ENCODE measurements around the gene LILRB5. TPM values are rescaled to one million over a fixed set of nuclear protein-coding genes. Genes with fewer than 3 reads are reported as not detected.

Gene LILRB5
- total and polyA plus RNA-seq, 9 of the 15 experiments (the other 6 are each of a cell fraction or from before 2014, with no cell fraction given): not detected

- in situ Hi-C loops (cut with MboI): no loop called here
- peak; percentile 66 to 96 (median 74) for DNase-seq (ENCODE audit: extremely low read depth in 1 of 4, low spot score in 3 of 4)
- FAIRE-seq: peak; percentile 98
- Histone ChIP-seq H3K4me2 (ENCODE audit: insufficient read depth, low read length) (peak overlapping the region; percentile 62), H3K9ac (ENCODE audit: insufficient read depth in 1 of 2, low read depth in 2 of 2, low read length in 2 of 2) (peak overlapping the region; percentile 56 to 86), H3K9me1 (ENCODE audit: control insufficient read depth, insufficient read depth, low read length) (peaks cover 23% of the 10 kb centered on the region), H3K27ac (ENCODE audit: extremely low read depth, low read depth, low read length) (peak overlapping the region; percentile 89), H3K4me1 (replicated peaks in 1 of 2; ENCODE audit: control insufficient read depth in 2 of 2, insufficient read depth in 2 of 2, low read length in 2 of 2) (peaks cover 65 to 76% of the 10 kb centered on the region in 2 experiments), H3K9me3 (replicated peaks; ENCODE audit: control insufficient read depth, insufficient read depth, low read depth, low read length) (no peaks in the 10 kb centered on the region), H3K4me3 (no peak overlapping the region), H3K79me2 (ENCODE audit: control insufficient read depth, insufficient read depth, low read length) (peaks cover 58% of the 10 kb centered on the region), H3K27me3 (ENCODE audit: control insufficient read depth in 2 of 2, insufficient read depth in 2 of 2, low read length in 2 of 2) (no peaks in the 10 kb centered on the region), H4K20me1 (replicated peaks; ENCODE audit: control insufficient read depth, insufficient read depth, low read length) (peaks cover 60% of the 10 kb centered on the region), H2AFZ (ENCODE audit: low read depth, low read length) (no peak overlapping the region), H3K36me3 (ENCODE audit: control insufficient read depth, insufficient read depth, low read length) (peaks cover 50% of the 10 kb centered on the region)
- intact Hi-C loops (cut with micrococcal nuclease): loop anchor here (2.0 kb wide), 2 partner anchors 21 kb away; partner anchors contain the start of gene MBOAT7
- ChIA-PET POLR2A (interaction anchor here (0.6 to 7.0 kb wide), 14 partner anchors 8 to 1574 kb away, joined by 3 to 66 read pairs (median 4); partner anchors contain the start of genes LENG1, LILRB3, MBOAT7 and RPS9), CTCF (ENCODE audit: low intra/inter-chr PET ratio) (no interaction called here)
- BruUV-seq (replicated peaks): no TSS peak
- peak; percentile 63 for ATAC-seq
- 7% methylated on average over 10 of the region's 10 CpGs for WGBS (ENCODE audit: insufficient coverage, low coverage, missing lambda C conversion rate)
- TF ChIP-seq HNRNPK (IDR thresholded peaks at IDR 0.05; ENCODE audit: low read depth, low read length, poor library complexity, severe bottlenecking) (no peak), RB1 (IDR thresholded peaks at IDR 0.05; ENCODE audit: low read depth) (no peak), ARID3A (IDR thresholded peaks at IDR 0.05; ENCODE audit: borderline replicate concordance, low read depth, low read length) (peak; percentile 83; the same call in 1 of the 2 replicates), ARID1B (IDR thresholded peaks at IDR 0.05) (peak; percentile 89), TAL1 (IDR thresholded peaks at IDR 0.05) (peak; percentile 71), HDAC3 (IDR thresholded peaks at IDR 0.05; ENCODE audit: borderline replicate concordance, partially characterized antibody) (peak; percentile 52), FOXK2 (conservative IDR thresholded peaks at IDR 0.05 in 1 of 2, IDR thresholded peaks at IDR 0.05 in 1 of 2; ENCODE audit: low read depth in 2 of 2) (peak; percentile 69 to 77; a peak in 3 of 4 replicates), AFF4 (CRISPR knock-in tag; IDR thresholded peaks at IDR 0.05) (peak; percentile 76; the same call in 1 of the 2 replicates), HDAC1 (IDR thresholded peaks at IDR 0.05) (peak in 1 of 2 experiments; percentile 64; a peak in 2 of 4 replicates), RNF2 (IDR thresholded peaks at IDR 0.05) (peak; percentile 55; the same call in 1 of the 2 replicates), ZBTB9 (CRISPR knock-in tag; IDR thresholded peaks at IDR 0.05) (peak; percentile 59), FOXA1 (IDR thresholded peaks at IDR 0.05; ENCODE audit: borderline replicate concordance) (peak; percentile 65), TCF7 (IDR thresholded peaks at IDR 0.05; ENCODE audit: borderline replicate concordance) (no peak)
Observed at GRCh38 chr19:54209811-54210494, 47.1 kb downstream of the LILRB5 start.
